Activated T-cell treated with anti-CD3 and anti-CD28 coated beads for 1 hour (primary cell): Measurements from ENCODE around the gene CPT2.
"Not testable (repeated sequence)": the region's sequence is repeated elsewhere in the genome, so short reads cannot be mapped to it uniquely, and the experiment has no call there.

ENCODE experiments used
- DNase-seq: peaks from one replicate; pipeline ENCODE4 v3.0.0-alpha.2; 2020; ENCODE audit warnings: low read depth

CPT2 gene

GRCh38 chr1:53182716-53183094 lies 13.9 kb upstream of the CPT2 start:
- DNase-seq = no peak

- DNase-seq = no peak
Observed at GRCh38 chr1:53183095-53183990, 13.3 kb upstream of the CPT2 start.

GRCh38 chr1:53185955-53186297 lies 10.7 kb upstream of the CPT2 start:
- not testable (repeated sequence) for DNase-seq

- DNase-seq = no peak
Observed at GRCh38 chr1:53186533-53186932, 10.1 kb upstream of the CPT2 start.

GRCh38 chr1:53187401-53187800 lies 9.2 kb upstream of the CPT2 start:
- DNase-seq = no peak

- DNase-seq = no peak
Observed at GRCh38 chr1:53188099-53188498, 8.5 kb upstream of the CPT2 start.

GRCh38 chr1:53189061-53189460 lies 7.6 kb upstream of the CPT2 start:
- DNase-seq = no peak

- no peak for DNase-seq
Observed at GRCh38 chr1:53190210-53190611, 6.4 kb upstream of the CPT2 start.

- DNase-seq = no peak
Observed at GRCh38 chr1:53195246-53196016, 1.2 kb upstream of the CPT2 start.

- DNase-seq = no peak
Observed at GRCh38 chr1:53196017-53196484, 573 bp upstream of the CPT2 start.

- no peak for DNase-seq
Observed at GRCh38 chr1:53197291-53198200, 922 bp downstream of the CPT2 start.

- no peak for DNase-seq
Observed at GRCh38 chr1:53198241-53198651, 1.6 kb downstream of the CPT2 start.

- DNase-seq = no peak
Observed at GRCh38 chr1:53203466-53203865, 6.8 kb downstream of the CPT2 start.

- DNase-seq = not testable (repeated sequence)
Observed at GRCh38 chr1:53205496-53205895, 8.9 kb downstream of the CPT2 start.

- DNase-seq = not testable (repeated sequence)
Observed at GRCh38 chr1:53206083-53206685, 9.6 kb downstream of the CPT2 start.

- no peak for DNase-seq
Observed at GRCh38 chr1:53206735-53207379, 10.2 kb downstream of the CPT2 start.

- no peak for DNase-seq
Observed at GRCh38 chr1:53207726-53208125, 11.1 kb downstream of the CPT2 start.

- DNase-seq = no peak
Observed at GRCh38 chr1:53210352-53210751, 13.7 kb downstream of the CPT2 start.

GRCh38 chr1:53210954-53211353 lies 14.3 kb downstream of the CPT2 start:
- no peak for DNase-seq

- no peak for DNase-seq
Observed at GRCh38 chr1:53214376-53214940, 17.8 kb downstream of the CPT2 start.

GRCh38 chr1:53218201-53218600 lies 21.6 kb downstream of the CPT2 start:
- no peak for DNase-seq
